Inflammatory macrophage (primary cell): Measurements from ENCODE around the gene CIAPIN1.

ENCODE experiments used
- DNase-seq, 2 donors: peaks; one replicate each; pipeline ENCODE4 v3.0.0-alpha.2; 2020 to 2022
- total RNA-seq, 18 experiments: gene quantifications; one replicate each; lab custom pipeline; 2026; ENCODE audit warnings: mixed read lengths in 6 of 18, inconsistent platforms in 2 of 18; lab: John Stamatoyannopoulos, UW

CIAPIN1 gene
- 14.3 to 45.8 (median 36.3) reads per million in 18 experiments for total RNA-seq

DNA sequence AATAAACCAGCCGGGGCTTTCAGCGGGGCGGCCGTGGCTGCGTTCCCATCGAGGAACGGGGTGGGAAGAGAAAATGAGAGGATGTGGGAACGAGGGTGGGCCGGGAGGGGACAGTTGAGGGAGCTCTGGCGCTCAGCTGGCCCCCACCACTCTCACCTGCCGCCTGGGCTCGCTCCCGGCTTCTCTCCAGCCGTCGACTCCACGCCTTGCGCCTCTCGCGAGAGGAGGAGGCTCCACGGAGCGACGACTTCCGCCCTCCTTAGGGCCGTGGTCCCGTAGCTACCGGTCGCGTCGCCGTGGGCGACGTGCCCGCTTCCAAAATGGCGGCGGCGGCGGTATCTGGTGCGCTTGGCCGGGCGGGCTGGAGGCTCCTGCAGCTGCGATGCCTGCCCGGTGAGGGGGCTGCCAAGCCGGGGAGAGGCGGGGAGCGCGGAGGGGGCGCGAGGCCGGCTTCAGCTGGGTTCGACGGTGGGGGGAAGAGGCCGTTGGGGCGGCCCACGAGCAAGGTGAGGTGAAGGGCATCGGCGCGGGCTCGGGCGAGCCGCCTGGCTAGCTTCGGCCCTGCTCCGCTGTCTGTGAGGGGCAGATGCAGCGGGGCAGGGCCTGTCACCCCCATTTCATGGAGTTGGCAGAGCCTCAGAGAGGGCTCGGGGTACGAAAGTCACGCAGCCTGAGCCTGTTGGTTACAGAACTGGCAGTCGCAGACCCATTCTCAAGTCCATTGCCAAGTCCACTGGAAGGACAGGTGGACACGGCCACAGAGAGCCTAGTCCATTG, at the start of gene CIAPIN1, which contains the start of gene COQ9:
TSS of gene CIAPIN1 (minus strand) at position 200 of the 777 bp plus-strand sequence. CDS start 6,457 bp downstream, outside the sequence.
TSS of gene COQ9 (plus strand) at position 294 of the 777 bp plus-strand sequence. CDS start at position 321, 27 bp downstream.
- DNase-seq, result peak; percentile 94 to 96

DNA sequence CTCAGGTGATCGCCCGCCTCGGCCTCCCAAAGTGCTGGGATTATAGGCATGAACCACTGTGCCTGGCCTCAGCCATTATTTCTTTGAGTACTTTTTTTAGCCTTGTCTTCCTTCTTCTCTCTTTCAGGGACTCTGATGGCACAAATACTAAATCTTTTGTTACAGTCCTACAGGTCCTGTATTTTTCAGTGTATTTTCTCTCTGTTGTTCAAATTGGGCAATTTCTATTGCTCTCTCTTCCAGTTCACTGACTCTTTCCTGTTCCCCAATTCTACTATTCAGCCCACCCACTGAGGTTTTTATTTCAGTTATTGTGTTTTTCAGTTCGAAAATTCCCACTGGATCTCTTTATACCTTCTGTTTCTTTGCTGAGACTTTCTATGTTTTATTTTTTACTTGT, 46.6 kb upstream of the CIAPIN1 start:
- DNase-seq, result no peak

DNA sequence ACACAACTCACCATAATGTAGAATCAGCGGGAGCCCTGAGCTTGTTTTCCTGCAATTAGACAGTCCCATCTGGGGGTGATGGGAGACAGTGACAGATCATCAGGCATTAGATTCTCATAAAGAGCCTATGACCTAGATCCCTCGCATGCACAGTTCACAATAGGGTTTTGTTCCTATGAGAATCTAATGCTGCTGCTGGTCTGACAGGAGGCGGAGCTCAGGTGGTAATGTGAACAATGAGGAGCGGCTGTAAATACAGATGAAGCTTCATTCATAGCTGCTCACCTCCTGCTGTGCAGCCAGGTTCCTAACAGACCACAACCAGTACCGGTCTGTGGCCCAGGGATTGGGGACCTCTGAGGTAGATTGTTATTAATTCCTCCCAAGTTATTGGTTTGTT, 42.0 kb upstream of the CIAPIN1 start:
- no peak for DNase-seq

DNA sequence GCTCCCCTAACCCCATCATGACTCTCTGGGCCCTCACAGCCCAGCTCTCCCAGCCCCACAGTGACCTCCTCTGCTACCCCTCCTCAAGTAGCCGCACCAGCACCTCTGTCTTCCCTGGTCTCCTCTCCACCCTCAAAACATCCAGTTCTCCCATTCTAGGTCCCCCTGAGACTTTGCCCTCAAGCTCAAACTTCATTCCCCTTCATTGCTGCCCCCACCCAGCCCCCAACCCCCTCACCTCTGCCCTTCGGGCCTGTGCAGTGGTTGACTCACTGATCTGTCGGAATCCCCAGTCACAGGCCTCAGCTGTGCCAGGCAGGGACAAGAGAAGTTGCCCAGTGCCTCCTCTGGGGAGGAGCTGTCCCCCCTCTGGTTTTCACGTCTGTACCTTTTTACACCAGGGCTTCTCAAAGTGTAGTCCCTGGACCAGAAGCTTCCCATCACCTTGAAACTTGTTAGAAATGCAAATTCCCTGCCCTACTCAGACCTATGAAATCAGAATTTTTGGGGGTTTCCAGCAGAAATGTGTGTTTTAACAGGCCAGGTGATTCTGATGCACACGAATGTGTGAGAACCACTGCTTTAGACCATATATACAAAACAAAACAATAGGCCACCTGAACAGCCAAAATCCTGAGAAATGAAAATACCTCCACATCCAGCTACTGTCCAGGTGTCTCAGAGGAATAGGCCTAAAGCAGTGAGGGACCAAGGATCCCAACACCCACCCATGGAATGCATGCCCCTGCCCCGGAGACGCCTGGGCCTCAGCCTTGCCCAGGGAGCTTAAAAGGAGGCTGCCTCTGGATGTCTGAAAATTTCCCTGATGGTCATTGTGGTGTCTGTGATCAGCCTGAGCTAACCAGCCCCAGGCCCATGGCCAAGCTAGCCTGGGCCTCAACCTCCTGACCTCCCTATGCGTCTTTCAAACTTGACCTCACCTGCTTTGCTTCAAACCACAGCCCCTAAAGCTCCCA, 40.0 kb upstream of the CIAPIN1 start:
- no peak for DNase-seq

DNA sequence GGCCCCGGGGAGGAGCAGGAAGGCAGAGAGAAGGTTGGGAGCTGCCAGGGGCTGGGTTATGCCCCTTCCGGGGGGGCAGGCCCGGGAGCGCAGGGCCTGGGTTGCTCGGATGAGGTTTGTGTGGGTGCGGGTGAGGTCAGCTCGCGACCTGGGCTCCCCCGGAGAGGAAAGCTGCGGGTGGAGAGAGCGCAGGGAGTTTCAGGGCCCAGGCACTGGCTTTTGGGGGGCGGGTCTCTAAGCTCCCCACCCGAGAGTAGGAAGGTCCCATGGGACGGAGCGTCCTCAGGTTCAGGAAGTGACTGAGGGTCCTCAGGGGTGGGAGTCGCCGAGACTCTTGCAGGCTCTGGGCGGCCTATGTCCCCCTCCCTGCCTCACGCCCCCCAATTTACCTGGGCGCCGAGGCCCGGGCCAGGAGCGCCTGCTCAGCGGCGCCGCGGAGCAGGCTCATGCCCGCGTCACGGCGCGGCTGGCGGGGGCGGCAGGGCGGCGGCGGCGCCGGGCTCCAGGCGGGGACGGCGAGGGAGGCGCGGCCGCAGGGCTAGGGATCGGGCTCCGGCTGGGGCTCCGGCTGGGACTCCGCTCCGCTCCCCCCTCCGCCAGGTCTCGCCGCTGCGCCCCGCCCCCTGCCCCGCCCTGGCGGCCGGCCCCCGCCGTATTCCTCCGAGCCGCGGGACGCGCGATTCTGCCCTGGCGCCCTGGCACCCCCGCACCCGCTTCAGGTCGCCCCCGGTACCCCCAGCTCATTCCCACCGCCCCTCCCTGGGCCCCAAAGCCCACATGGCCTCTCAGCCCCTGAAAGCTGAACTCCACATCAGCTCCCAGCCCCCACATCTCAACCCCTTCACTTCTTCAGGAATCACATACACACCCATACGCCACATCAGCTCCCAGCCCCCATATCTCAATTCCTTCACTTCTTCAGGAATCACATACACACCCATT, 39.0 kb upstream of the CIAPIN1 start, which contains the start of gene DOK4:
TSS of gene DOK4 (minus strand) at position 578 of the 942 bp plus-strand sequence. CDS start 6,986 bp downstream, outside the sequence.
- DNase-seq, result peak; percentile 29 to 73

DNA sequence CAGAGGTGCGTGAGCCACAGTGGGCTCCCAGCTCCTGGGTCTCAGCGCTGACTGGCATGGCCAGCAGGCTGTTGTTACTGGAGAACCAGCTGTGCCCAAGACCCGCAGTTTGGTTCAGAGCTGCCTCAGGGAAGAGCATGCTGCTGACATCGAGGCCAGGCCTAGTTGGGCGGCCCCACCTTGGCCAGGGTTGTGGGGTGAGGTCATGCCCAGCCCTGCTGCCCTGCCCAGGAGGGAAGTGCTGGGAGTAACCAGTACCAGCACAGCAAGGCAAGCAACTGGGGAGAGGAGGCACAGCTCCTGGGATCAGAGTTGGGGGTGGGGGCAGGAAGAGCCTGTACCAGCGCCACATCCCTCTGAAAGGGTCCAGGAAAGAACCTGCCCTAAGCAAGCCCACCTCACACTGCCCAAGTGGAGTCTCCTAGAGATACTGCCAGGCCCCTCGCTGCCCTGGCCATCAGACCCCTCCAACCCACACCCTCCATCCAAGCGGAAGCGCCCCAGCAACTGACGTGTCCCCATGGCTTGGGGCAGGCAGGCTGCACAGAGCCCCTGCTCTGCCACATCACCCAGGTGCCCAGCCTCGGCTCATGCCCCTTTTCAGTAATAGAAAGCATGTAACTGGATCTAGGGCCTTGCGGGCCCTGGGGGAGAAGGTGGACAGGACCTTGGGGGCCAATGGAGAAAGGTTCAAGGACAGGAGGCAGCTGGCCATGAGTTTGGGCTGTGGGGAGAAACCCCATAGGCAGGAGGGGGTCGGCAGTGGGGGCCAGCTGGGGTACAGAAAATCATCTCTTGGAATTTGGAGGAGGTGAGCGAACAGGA, 38.1 kb upstream of the CIAPIN1 start:
- no peak for DNase-seq

DNA sequence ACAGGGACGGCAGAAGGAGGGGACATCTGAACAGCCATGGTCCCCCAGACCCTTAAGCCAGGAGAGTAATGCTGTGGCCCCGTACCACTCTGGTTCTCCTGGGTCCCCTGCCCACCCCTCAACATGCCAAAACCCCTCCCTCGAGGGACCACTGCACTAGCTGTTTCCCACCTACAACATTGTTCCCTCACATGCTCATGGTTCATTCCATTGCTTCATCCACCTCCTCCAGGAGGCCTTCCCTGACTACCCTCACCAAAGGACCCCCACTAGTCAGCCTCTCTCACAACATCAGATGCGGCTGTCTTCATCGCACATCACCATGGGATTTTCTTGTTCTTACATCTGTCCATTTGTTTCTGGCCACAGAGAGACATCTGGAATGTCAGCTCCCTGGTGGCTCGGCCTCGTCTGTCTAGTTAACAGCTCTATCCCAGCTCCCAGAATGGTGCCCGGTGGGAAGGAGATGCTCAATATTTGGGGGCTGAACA, 37.4 kb upstream of the CIAPIN1 start:
- no peak for DNase-seq

DNA sequence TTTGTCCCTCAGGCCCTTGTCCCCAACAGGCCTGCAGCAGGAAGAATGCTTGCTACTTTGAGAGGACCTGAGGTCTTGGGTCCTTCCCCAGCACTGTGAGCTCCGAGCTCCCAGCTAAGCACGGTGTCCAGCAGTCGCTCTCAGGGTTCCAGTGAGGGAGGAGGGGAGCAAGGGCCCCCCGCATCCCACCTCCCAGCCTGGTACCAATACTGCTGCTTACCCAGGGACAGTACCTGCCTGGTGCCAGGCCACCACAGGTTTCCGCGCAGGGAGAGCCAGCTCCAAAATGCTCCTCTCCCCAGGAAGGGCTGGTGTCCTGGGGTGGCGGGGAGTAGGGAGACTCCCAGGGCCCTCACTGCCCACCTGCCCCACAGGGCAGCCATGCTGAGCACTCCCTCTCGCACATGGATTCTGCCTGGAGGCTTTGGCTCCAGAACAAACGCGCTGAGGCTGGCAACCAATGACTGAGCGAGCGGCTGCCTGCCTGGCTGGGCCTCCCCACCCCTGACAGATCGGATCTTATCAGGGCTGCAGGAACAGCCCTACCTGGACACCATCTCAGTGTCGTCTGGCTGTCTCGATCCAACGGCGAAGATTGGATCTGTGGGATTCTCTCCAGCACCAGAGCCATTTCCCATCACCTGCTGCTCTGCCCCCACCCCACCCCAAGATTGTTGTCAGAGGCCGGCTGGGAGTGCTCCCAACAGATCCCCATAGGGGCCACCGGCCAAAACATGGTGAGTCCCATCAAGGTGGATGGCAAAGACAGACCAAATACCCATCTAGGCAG, 36.7 kb upstream of the CIAPIN1 start:
- no peak for DNase-seq

DNA sequence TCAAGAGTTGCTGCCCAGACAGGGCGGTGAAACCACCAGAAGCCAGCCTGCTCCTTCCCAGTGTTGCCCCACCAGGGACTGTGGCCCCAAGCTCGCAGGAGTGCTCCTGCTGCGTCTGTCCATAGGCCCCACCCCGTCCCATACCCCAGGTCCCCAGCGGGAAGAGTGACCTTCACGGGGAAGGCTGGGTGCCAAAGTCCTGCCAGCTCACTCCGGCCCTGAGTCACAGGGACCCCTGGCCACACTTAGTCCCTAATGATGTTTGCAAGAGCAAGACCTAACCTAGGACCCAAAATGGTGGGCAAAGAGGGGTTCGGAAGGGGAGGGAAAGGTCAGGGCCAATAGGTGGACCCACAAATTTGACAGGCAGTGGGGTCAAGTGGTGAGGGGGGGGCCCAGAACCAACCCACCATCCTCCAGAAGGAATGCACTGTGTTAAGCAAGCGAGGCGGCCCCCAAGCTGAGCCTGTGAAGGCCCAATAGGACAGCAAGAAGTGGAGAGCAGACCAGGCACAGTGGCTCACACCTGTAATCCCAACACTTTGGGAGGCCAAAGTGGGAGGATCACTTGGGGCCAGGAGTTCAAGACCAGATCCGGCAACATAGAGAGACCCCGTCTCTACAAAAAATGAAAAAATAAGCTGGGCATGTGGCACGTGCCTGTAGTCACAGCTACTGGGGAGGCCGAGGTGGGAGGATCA, 35.8 kb upstream of the CIAPIN1 start:
- no peak for DNase-seq

DNA sequence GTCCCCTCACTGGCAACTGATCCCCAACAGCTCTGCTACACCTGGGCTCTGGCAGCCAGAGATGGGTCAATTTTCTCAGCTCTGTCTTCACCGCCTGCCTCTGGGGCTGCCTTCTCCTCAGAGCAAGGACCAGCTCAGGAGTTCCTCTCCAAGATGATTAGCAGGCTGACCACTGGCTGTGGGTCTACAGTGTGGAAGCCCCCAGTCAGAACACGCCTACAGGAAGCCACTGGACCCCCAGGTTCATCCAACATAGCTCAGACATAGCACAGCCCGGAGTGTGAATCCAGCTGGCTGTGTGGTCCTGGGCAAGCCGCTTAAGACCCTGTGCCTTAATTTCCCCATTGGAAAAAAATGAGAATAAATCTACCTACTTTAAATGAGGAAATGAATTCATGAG, 34.2 kb upstream of the CIAPIN1 start:
- DNase-seq, result no peak

DNA sequence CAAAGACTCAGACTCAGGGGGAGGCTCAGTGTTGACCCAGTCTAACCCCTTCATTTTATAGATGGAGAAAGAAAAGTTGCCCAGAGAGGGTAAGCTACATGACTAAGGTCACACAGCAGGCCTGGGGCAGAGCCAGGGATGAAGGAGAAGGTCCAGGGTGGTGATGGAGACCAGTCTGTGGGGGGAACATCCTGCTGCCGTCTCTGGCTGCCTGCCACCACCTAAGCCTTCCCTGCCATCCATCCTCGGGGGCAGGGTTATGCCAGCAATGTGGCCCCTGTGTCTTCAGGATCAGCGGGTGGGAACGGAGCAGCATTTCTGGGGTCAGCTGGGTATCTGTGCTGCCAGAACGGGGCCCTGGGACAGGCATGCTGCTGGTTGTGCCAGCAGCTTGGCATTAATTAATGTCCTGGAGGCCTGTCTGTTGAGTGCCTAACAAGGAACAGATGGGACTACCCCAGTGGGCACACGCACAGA, 33.6 kb upstream of the CIAPIN1 start:
- no peak for DNase-seq

DNA sequence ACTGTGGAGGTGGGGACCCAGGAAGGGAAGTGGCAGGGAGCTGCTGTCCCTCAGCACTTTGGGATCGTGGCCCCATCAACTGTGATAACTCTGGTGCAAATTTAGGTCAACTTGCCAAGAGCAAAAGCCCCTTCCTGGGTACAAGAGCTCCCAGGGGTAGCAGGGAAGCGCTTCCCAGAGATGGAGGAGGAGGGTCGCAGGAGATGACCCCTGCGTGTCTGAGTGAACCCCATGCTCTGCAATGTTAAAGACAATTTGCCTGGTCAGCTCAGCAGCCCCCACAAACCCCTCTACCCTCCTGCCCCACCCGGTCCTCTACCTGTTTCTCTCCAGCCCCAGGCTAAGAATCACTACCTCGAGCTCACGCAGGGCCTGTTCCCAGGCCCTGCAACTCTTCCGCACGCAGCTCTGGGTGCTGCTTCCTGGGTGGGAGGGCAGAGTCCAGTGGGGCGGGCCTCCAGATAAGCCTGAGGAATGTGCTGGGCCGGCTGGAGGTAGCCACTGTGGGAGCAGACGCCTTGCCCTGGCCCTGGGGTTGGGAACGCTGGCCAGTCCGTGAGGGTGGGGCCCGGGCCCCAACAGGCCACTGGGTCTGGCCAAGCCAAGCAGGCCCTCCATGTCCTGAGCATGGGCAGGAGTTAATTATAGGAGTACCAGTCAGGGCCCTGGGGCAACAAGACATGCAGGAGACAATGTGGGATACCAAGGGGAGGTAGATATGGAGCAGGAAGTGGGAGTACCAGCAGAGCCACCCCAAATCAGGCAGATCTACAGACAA, 33.0 kb upstream of the CIAPIN1 start:
- no peak for DNase-seq

DNA sequence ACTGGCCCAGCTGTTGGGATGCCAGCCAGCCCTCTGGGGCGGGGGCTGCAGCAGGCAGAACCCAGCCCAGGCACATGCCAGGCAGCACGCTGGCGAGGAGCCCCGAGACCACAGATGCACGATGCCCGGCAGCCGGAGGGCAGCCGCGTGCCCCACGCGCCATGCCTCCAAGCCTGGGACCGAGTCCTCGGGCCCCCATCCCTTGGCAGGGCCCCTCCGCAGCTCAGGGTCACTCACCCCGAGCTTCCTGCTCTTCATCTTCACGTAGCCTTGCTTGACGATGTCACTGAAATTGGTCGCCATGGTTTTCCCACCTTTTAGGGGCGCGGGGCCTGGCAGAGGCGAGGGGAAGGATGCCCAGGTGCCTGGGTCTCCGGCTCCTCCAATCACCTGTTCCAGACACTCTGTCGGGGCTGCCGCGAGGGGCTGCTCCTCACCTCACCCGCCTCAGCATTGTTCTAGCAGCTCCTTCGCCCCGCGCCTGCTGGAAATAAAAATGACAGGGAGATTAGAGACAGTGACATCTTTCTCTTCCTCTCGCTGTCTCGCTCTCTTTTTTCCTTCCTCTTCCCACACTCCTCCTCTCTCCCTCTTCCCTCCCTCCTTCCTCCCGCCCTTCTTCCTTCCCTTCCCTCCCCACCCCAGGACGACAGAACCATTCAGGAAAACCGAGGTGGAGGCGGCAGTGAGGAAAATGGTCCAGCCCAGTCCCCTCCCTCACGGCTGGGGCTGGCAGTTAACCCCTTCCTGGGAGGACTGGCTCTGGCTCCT, 32.2 kb upstream of the CIAPIN1 start:
- DNase-seq, result no peak

DNA sequence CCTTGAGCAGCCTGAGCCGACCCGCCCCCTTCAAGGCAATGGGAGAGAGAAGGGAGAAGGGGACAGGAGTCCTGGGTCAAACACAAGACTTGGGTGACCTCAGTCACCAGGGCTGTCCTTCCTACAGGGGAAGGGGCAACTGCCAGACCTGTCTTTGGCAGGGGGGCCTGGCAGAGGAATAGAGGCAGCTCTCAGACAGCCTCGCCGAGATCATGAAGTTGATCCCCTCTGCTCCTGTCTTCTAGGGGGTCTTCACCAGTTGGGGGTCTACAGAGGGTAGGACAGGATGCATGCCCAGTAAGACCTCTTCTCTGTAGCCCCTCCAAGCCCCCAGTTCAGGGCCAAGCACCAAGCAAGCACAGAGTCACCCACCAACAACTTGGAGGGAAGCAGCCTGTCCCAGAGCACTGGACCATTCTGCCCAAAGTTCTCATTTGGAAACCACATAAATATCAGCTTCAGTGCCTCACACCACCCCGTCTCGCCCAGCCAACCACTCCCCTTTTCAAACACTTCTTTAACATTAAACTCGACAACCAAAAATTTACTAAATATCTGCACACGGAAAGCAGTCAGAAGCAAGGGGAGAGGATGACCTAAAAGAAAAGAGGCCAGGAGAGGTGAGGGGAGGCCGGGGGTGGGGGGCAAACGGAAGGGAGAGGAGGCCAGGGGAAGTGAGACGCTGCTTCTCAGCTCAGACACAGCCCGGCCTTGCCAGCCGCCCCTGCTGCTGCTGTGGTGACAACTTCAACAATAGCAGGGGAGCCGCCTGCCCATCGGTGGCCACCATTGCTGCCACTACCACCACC, 31.4 kb upstream of the CIAPIN1 start:
- no peak for DNase-seq

DNA sequence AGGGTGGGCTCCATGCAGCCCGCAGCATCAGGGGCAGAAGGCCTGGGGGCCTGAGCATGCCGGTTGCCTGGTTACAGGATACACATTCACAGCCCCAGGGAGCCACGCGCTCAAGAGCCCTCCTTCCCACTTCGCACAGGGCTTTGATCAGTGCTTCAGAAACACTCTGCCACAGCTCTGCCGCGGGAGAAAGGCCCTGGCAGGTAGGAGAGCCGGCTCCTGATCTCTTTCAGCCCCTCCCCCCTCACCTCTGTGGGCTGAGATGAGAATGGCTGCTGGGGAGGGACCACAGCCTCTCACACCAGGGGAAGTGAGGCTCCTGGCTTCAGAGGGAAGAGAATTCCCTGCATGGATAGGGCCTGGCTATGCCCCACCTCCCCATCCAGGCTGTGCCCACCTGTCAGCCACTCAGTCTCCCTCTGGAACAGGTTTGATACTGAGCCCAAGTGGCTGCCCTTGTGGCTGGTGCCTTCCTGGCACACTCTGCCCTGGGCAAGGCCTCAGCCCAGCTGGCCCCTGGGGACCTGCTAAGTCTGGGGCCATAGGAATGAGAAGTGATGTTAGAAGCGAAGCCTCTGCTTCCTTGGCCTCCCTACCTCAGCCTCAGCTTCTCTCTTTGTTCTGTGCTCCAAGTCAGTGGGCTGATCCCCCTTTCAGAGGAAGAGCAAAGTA, 30.5 kb upstream of the CIAPIN1 start:
- no peak for DNase-seq
